Activated CD8-positive, alpha-beta memory T cell treated with anti-CD3 and anti-CD28 coated beads, Interleukin-2, amount 10 ng/mL, durations not matched to agents 7 days and 5 days (primary cell): ENCODE data around the gene TBC1D30. TPM values are rescaled to one million over a fixed set of nuclear protein-coding genes. Genes with fewer than 3 reads are reported as not detected.
A peak's percentile ranks its signal among the peaks of the same experiment; 100 is the strongest.

Experiments used
- ATAC-seq: fragments of 150-1000 bp; cut with Tn5 transposase; one replicate; pipeline ENCODE4 v1.10.0; 2021; ENCODE audit warnings: moderate library complexity
- CTCF ChIA-PET: fragments of 350-600 bp; sonication (Branson Sonifier 250); formaldehyde crosslinking; loops from one replicate; lab custom pipeline; 2021; ENCODE audit warnings: antibody characterized with exemption; lab: Charles Lee
- DNase-seq: peaks from one replicate; pipeline ENCODE4 v3.0.0-alpha.2; 2020
- H3K27ac Mint-ChIP-seq: one replicate; pipeline ENCODE4 v1.8.0; 2021; ENCODE audit warnings: mild to moderate bottlenecking, mixed read lengths
- H3K27me3 Mint-ChIP-seq: one replicate; pipeline ENCODE4 v1.8.0; 2021; ENCODE audit warnings: mixed read lengths
- H3K36me3 Mint-ChIP-seq: one replicate; pipeline ENCODE4 v1.8.0; 2021; ENCODE audit warnings: mild to moderate bottlenecking, mixed read lengths
- H3K4me1 Mint-ChIP-seq: one replicate; pipeline ENCODE4 v1.8.0; 2021; ENCODE audit warnings: mixed read lengths
- H3K4me3 Mint-ChIP-seq: one replicate; pipeline ENCODE4 v1.8.0; 2021; ENCODE audit warnings: mild to moderate bottlenecking, moderate library complexity, mixed read lengths
- H3K9me3 Mint-ChIP-seq: one replicate; pipeline ENCODE4 v1.8.0; 2022; ENCODE audit warnings: low read depth, mixed read lengths
- total RNA-seq, 2 experiments: library from RNA; stranded (reverse); gene quantifications; one replicate each; pipeline ENCODE4 v1.2.3, GENCODE V29; 2021

TBC1D30 gene
- total RNA-seq, 2 experiments from 2014 or later: 0.26 to 0.47 TPM

- no peaks in the 10 kb centered on the region for H3K9me3 Mint-ChIP-seq
- no peak for ATAC-seq
- no peak overlapping the region for H3K4me3 Mint-ChIP-seq
- DNase-seq: no peak
- H3K27ac Mint-ChIP-seq: no peak overlapping the region
- H3K4me1 Mint-ChIP-seq: no peaks in the 10 kb centered on the region
- CTCF ChIA-PET: interaction anchor here (1.0 to 1.6 kb wide), 3 partner anchors 13 to 76 kb away, joined by 3 to 8 read pairs (median 3); no protein-coding TSS in a partner anchor
- no peaks in the 10 kb centered on the region for H3K36me3 Mint-ChIP-seq
- H3K27me3 Mint-ChIP-seq: peaks cover 28% of the 10 kb centered on the region
Measured at GRCh38 chr12:64814432-64814831, 10.0 kb upstream of the TBC1D30 start.

GRCh38 chr12:64819816-64820402 is 4.5 kb upstream of the TBC1D30 start:
- Mint-ChIP-seq H3K27me3 (peaks cover 29% of the 10 kb centered on the region), H3K9me3 (no peaks in the 10 kb centered on the region), H3K36me3 (no peaks in the 10 kb centered on the region), H3K4me3 (no peak overlapping the region), H3K4me1 (peaks cover 6% of the 10 kb centered on the region), H3K27ac (no peak overlapping the region)
- ATAC-seq (no peak), DNase-seq (no peak)
- CTCF ChIA-PET: interaction anchor here (1.9 kb wide), 1 partner anchor 24 kb away, joined by 5 read pairs; no protein-coding TSS in a partner anchor

- Mint-ChIP-seq H3K4me3 (no peak overlapping the region), H3K36me3 (no peaks in the 10 kb centered on the region), H3K27me3 (peaks cover 36% of the 10 kb centered on the region), H3K27ac (no peak overlapping the region), H3K4me1 (peaks cover 9% of the 10 kb centered on the region), H3K9me3 (no peaks in the 10 kb centered on the region)
- CTCF ChIA-PET: no interaction called here
- DNase-seq (no peak), ATAC-seq (no peak)
Measured at GRCh38 chr12:64820593-64820992, 3.9 kb upstream of the TBC1D30 start.

DNA sequence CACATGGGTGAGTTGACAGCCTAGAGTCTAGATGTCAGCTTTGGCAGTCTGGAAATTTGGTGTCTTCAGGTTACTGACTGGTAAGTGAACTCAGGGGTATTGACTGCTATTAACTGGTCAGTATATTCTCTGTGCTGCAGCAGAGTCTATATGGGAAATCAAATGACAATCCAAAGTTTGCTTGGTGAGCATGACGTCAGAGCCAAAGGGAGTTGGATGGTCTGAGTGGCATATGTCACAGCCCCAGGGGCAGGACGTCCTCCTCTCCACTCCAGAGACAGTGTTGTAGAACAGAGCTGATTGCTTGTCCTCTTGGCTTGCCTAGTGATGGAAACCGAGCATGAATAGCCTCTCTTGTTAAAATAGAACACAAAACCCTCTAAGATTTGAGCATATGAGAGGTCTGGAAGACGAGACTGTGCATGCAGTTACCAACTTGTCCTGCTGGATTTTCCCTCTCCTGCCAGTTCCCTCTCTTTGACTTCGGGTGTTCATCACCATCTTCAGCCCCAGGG is 3.3 kb upstream of the TBC1D30 start:
- DNase-seq (no peak), ATAC-seq (no peak)
- no peak overlapping the region for H3K27ac Mint-ChIP-seq
- H3K9me3 Mint-ChIP-seq: no peaks in the 10 kb centered on the region
- H3K36me3 Mint-ChIP-seq: no peaks in the 10 kb centered on the region
- H3K4me3 Mint-ChIP-seq: no peak overlapping the region
- H3K4me1 Mint-ChIP-seq: peaks cover 12% of the 10 kb centered on the region
- H3K27me3 Mint-ChIP-seq: peaks cover 42% of the 10 kb centered on the region
- CTCF ChIA-PET: interaction anchor here (2.0 kb wide), 1 partner anchor 25 kb away, joined by 10 read pairs; no protein-coding TSS in a partner anchor

DNA sequence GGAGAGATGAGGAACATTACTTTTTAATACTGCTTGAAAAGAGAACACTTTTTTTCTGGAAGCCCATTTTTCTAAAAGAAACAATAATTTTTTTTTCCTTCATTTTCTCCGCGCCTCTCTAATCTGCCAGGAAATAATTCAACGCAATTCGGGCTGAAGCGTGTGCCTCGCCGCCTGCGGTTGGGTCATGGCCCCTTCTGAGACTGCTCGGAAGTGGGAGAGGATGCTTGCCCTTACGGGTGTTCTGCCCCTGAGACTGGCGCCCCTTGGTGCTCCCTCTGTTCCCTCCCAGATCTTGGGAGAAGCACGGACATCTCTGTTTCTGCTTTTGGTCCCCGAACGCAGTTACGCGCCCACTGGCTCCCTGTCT is 332 bp upstream of the TBC1D30 start:
- CTCF ChIA-PET: interaction anchor here (1.0 kb wide), 1 partner anchor 22 kb away, joined by 3 read pairs; no protein-coding TSS in a partner anchor
- Mint-ChIP-seq H3K27ac (no peak overlapping the region), H3K36me3 (no peaks in the 10 kb centered on the region), H3K4me3 (peak overlapping the region; percentile 67), H3K9me3 (no peaks in the 10 kb centered on the region), H3K27me3 (peaks cover 67% of the 10 kb centered on the region), H3K4me1 (peaks cover 16% of the 10 kb centered on the region)
- ATAC-seq (peak; percentile 40), DNase-seq (no peak)

- CTCF ChIA-PET: interaction anchor here (0.9 to 1.0 kb wide), 2 partner anchors 23 to 297 kb away, joined by 3 read pairs; no protein-coding TSS in a partner anchor
- no peak for DNase-seq
- peak overlapping the region; percentile 16 for H3K4me3 Mint-ChIP-seq
- peaks cover 16% of the 10 kb centered on the region for H3K4me1 Mint-ChIP-seq
- H3K27ac Mint-ChIP-seq: no peak overlapping the region
- no peak for ATAC-seq
- peaks cover 75% of the 10 kb centered on the region for H3K27me3 Mint-ChIP-seq
- H3K9me3 Mint-ChIP-seq: no peaks in the 10 kb centered on the region
- H3K36me3 Mint-ChIP-seq: no peaks in the 10 kb centered on the region
Measured at GRCh38 chr12:64825143-64826021, 935 bp downstream of the TBC1D30 start.

DNA sequence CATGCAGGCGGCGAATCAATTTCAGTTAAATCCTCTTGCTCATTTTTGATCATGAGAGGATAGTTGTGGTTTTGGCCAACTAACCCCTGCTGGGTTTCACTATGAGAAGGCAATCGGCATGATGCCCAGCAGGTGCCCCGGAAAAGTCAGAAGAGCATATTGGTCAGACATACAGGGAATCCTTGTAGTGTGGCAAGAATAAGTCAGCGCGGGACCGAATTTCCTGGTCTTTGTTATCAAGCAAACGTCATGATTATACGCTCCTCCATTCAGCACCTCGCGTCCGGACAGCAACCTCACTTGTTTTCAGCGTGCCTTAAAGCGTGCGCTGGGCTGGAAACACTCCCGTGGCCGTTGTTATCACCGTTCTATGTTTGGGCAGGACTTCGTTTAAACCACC is 1.8 kb downstream of the TBC1D30 start:
- no peak overlapping the region for H3K27ac Mint-ChIP-seq
- no peaks in the 10 kb centered on the region for H3K9me3 Mint-ChIP-seq
- ATAC-seq (no peak), DNase-seq (peak; percentile 70)
- H3K4me3 Mint-ChIP-seq: peak overlapping the region; percentile 16
- CTCF ChIA-PET: no interaction called here
- H3K4me1 Mint-ChIP-seq: peaks cover 16% of the 10 kb centered on the region
- no peaks in the 10 kb centered on the region for H3K36me3 Mint-ChIP-seq
- peaks cover 79% of the 10 kb centered on the region for H3K27me3 Mint-ChIP-seq

GRCh38 chr12:64828713-64829112 is 4.3 kb downstream of the TBC1D30 start:
- CTCF ChIA-PET: no interaction called here
- no peak overlapping the region for H3K27ac Mint-ChIP-seq
- peaks cover 80% of the 10 kb centered on the region for H3K27me3 Mint-ChIP-seq

GRCh38 chr12:64833928-64834327 is 9.5 kb downstream of the TBC1D30 start:
- CTCF ChIA-PET: no interaction called here
- Mint-ChIP-seq H3K4me1 (no peaks in the 10 kb centered on the region), H3K27me3 (peaks cover 38% of the 10 kb centered on the region), H3K4me3 (no peak overlapping the region), H3K9me3 (peaks cover 2% of the 10 kb centered on the region), H3K27ac (no peak overlapping the region), H3K36me3 (no peaks in the 10 kb centered on the region)
- no peak for ATAC-seq
- no peak for DNase-seq

More at GRCh38 chr12:64828713-64829112, 4.3 kb downstream of the TBC1D30 start:
- DNase-seq (no peak), ATAC-seq (no peak)
- Mint-ChIP-seq H3K4me3 (no peak overlapping the region), H3K36me3 (no peaks in the 10 kb centered on the region), H3K4me1 (peaks cover 16% of the 10 kb centered on the region), H3K9me3 (peaks cover 2% of the 10 kb centered on the region)

DNA sequence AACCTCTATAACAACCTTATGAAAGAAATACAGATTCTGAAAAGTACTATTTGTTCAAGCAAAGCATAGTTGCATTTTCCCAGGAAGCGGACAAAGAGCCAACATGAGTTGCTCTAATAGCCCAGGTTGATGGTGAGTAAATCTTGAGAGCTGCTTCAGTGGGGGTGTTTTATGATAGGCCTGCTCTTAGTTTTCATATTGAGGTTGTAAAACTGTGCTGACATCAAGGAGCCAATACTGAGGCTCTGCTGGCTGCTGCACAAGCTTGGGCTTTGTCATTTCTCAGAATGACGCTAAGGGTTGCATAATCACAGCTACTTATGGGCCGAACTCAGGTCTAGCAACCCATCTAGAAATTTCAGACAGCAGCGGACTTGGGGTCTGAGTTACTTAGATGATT is 11.5 kb downstream of the TBC1D30 start:
- Mint-ChIP-seq H3K9me3 (peaks cover 2% of the 10 kb centered on the region), H3K4me3 (no peak overlapping the region), H3K27me3 (peaks cover 22% of the 10 kb centered on the region), H3K27ac (no peak overlapping the region), H3K4me1 (no peaks in the 10 kb centered on the region), H3K36me3 (no peaks in the 10 kb centered on the region)
- CTCF ChIA-PET: no interaction called here
- no peak for ATAC-seq
- DNase-seq: no peak

- Mint-ChIP-seq H3K4me3 (no peak overlapping the region), H3K36me3 (no peaks in the 10 kb centered on the region), H3K9me3 (peaks cover 2% of the 10 kb centered on the region), H3K27me3 (peaks cover 19% of the 10 kb centered on the region), H3K4me1 (no peaks in the 10 kb centered on the region), H3K27ac (no peak overlapping the region)
- DNase-seq (no peak), ATAC-seq (no peak)
- CTCF ChIA-PET: no interaction called here
Measured at GRCh38 chr12:64836856-64837255, 12.4 kb downstream of the TBC1D30 start.

- Mint-ChIP-seq H3K4me3 (no peak overlapping the region), H3K36me3 (no peaks in the 10 kb centered on the region), H3K4me1 (no peaks in the 10 kb centered on the region), H3K27ac (no peak overlapping the region), H3K9me3 (peaks cover 2% of the 10 kb centered on the region), H3K27me3 (peaks cover 19% of the 10 kb centered on the region)
- ATAC-seq (no peak), DNase-seq (no peak)
- CTCF ChIA-PET: no interaction called here
Measured at GRCh38 chr12:64837427-64837826, 13.0 kb downstream of the TBC1D30 start.

DNA sequence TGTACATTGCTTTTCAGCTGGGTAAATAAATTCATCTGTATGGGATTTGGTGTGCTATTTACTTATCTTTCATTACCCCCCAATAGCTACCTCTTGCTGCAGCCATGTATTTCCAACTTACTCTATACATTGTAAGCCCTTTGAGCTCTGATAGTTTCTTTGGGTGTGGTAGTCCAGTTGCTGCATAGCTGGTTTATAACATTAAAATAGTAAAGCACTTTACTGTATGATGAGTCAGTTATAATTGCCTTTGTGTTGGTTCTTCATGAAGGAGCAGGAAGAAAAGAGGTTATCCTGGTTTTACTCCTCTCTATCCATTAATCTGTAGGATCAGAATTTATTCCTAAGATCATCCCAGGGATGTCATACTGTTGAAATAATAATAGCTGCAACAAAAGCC is 15.7 kb downstream of the TBC1D30 start:
- no peak overlapping the region for H3K27ac Mint-ChIP-seq
- no peak overlapping the region for H3K4me3 Mint-ChIP-seq
- H3K9me3 Mint-ChIP-seq: no peaks in the 10 kb centered on the region
- DNase-seq (no peak), ATAC-seq (no peak)
- H3K4me1 Mint-ChIP-seq: no peaks in the 10 kb centered on the region
- CTCF ChIA-PET: no interaction called here
- H3K36me3 Mint-ChIP-seq: no peaks in the 10 kb centered on the region
- H3K27me3 Mint-ChIP-seq: peaks cover 5% of the 10 kb centered on the region
